Glutamatergic neuron (in vitro differentiated cells): ENCODE measurements around the gene GAP43. TPM values are rescaled to one million over a fixed set of nuclear protein-coding genes. Genes with fewer than 3 reads are reported as not detected.
A peak's percentile ranks its signal among the peaks of the same experiment; 100 is the strongest.

Source experiments
- DNase-seq: peaks from one replicate; pipeline ENCODE4 v3.0.0; 2022
- H3K27ac Mint-ChIP-seq: one replicate; pipeline ENCODE4 v1.8.0; 2020; ENCODE audit warnings: mild to moderate bottlenecking, mixed read lengths, inconsistent platforms; ENCODE audit not compliant: unreplicated experiment
- H3K27me3 Mint-ChIP-seq: one replicate; pipeline ENCODE4 v1.8.0; 2020; ENCODE audit warnings: mild to moderate bottlenecking, moderate library complexity, mixed read lengths, inconsistent platforms; ENCODE audit not compliant: unreplicated experiment
- H3K36me3 Mint-ChIP-seq: one replicate; pipeline ENCODE4 v1.8.0; 2020; ENCODE audit warnings: mild to moderate bottlenecking, mixed read lengths, inconsistent platforms; ENCODE audit not compliant: unreplicated experiment
- H3K4me1 Mint-ChIP-seq: one replicate; pipeline ENCODE4 v1.8.0; 2020; ENCODE audit warnings: mild to moderate bottlenecking, low read depth, mixed read lengths, inconsistent platforms; ENCODE audit not compliant: unreplicated experiment
- H3K4me3 Mint-ChIP-seq: one replicate; pipeline ENCODE4 v1.8.0; 2020; ENCODE audit warnings: mild to moderate bottlenecking, mixed read lengths, inconsistent platforms; ENCODE audit not compliant: unreplicated experiment
- H3K9me3 Mint-ChIP-seq: one replicate; pipeline ENCODE4 v1.8.0; 2020; ENCODE audit warnings: mild to moderate bottlenecking, moderate library complexity, mixed read lengths, inconsistent platforms; ENCODE audit not compliant: unreplicated experiment
- total RNA-seq: library from RNA; stranded (reverse); fragmentation: NEBNext Ultra II Directional; extraction: Animal tissue kit (Norgen Biotek cat#: 25700); gene quantifications from one replicate; pipeline ENCODE4 v1.2.1, GENCODE V29; 2021; ENCODE audit not compliant: unreplicated experiment
- TF ChIP-seq, protein P1 (sequence below): fragments of 200-600 bp; sonication (generic); IDR thresholded peaks from one replicate; pipeline ENCODE4 v1.5.0; 2021; ENCODE audit not compliant: partially characterized antibody, unreplicated experiment

GAP43 gene
- total RNA-seq, 1 donor from 2014 or later: 684 TPM

DNA sequence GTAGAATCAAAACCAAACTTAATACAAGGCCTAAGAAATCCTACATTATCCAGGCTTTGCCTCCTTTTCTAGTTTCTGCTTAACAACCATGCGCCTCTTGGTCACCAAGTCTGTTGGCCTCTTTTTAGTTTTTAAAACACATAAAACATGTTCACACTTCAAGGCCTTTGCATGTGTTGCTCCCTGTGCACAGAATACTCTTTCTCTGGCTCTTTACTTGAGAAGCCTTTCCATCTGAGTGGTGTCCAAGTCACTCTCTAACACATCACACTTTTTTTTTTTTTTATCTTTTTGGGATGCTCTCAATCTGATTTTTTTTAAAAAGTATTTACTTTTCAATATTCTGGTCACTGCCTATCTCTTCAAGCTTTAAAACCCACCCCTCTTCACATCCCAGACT lies 14.9 kb downstream of the GAP43 start:
- Mint-ChIP-seq H3K27me3 (no peaks in the 10 kb centered on the region), H3K4me3 (peak overlapping the region; percentile 26), H3K27ac (peak overlapping the region; percentile 24), H3K4me1 (peaks cover 39% of the 10 kb centered on the region), H3K36me3 (peaks cover 11% of the 10 kb centered on the region), H3K9me3 (peaks cover 2% of the 10 kb centered on the region)
- TF ChIP-seq, protein P1, sequence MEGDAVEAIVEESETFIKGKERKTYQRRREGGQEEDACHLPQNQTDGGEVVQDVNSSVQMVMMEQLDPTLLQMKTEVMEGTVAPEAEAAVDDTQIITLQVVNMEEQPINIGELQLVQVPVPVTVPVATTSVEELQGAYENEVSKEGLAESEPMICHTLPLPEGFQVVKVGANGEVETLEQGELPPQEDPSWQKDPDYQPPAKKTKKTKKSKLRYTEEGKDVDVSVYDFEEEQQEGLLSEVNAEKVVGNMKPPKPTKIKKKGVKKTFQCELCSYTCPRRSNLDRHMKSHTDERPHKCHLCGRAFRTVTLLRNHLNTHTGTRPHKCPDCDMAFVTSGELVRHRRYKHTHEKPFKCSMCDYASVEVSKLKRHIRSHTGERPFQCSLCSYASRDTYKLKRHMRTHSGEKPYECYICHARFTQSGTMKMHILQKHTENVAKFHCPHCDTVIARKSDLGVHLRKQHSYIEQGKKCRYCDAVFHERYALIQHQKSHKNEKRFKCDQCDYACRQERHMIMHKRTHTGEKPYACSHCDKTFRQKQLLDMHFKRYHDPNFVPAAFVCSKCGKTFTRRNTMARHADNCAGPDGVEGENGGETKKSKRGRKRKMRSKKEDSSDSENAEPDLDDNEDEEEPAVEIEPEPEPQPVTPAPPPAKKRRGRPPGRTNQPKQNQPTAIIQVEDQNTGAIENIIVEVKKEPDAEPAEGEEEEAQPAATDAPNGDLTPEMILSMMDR: no peak
- DNase-seq: no peak

DNA sequence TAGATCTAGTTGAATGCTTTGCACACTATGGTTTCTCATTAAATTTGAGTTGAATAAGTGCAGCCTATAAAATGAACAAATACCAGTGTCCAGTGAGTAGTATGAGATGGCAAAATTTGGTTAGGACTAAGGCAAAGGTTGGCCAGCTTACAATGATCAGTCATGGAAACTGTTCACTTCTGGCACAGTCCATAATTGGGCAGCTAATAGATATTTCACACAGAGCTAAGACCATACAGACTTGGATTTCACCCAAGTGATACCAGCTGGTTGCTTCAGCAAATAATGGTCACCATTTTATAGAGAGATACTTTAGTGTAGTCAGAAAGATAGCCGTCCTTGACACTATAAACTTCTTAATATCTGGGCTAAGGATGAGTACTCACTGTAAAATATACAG lies 15.7 kb downstream of the GAP43 start:
- H3K9me3 Mint-ChIP-seq: peaks cover 2% of the 10 kb centered on the region
- no peak overlapping the region for H3K27ac Mint-ChIP-seq
- TF ChIP-seq, protein P1: no peak
- no peaks in the 10 kb centered on the region for H3K27me3 Mint-ChIP-seq
- peaks cover 17% of the 10 kb centered on the region for H3K36me3 Mint-ChIP-seq
- DNase-seq: no peak
- peaks cover 38% of the 10 kb centered on the region for H3K4me1 Mint-ChIP-seq
- no peak overlapping the region for H3K4me3 Mint-ChIP-seq

DNA sequence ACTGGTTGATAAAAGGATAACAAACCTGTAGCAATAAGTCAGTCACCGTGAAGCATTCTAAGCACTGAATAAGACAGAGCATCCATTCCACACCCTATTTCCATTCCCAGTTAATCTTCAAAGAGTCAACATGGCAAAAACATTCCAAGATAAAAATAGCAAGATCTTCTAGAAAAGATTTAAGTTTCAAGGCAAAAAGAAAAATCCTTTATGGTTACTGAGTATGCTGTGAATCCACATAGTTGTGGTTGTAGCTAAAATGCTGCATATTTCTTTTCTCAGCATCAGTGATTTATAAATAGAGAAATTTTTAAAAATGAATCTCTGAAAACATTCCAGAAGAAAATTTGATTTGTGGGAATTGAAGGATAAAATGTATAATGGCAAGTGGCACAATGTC lies 21.1 kb downstream of the GAP43 start:
- TF ChIP-seq, protein P1: no peak
- H3K4me3 Mint-ChIP-seq: no peak overlapping the region

DNA sequence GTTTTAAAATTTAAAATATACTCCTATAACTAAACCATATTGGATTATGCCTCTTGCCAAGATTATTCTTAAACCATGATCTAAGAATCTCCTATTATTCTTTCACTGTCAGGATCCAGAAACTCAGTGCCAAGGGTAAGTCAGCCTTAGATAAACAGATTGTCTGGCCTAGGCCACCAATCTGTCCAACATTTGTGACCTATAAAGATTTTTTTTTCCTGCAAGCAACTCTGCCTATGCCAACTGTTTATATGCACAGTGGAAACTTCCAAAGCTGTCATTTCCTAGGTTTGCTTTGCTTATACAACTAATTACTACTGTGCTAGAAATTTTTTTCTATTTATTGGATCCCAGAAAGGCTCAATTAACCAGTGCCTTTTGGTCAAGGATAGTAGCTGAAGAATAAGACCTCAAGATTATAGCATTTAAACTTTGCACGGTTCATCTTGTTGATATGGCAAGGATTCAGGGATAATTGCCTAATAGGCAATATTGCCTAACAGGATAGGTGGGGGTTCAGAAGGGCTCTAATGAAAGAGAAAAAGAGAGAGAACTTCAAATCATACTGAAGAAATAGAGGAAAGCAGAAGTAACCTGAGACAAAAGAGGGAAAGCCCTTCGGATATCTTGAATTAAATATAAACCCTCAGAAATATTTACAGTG lies 22.8 kb downstream of the GAP43 start:
- H3K27me3 Mint-ChIP-seq: peaks cover 8% of the 10 kb centered on the region
- no peak for DNase-seq
- peaks cover 20% of the 10 kb centered on the region for H3K36me3 Mint-ChIP-seq
- no peak overlapping the region for H3K27ac Mint-ChIP-seq
- TF ChIP-seq, protein P1: no peak
- H3K4me1 Mint-ChIP-seq: peaks cover 28% of the 10 kb centered on the region
- peaks cover 8% of the 10 kb centered on the region for H3K9me3 Mint-ChIP-seq
- no peak overlapping the region for H3K4me3 Mint-ChIP-seq

More for the DNA sequence above, 21.1 kb downstream of the GAP43 start:
- no peak for DNase-seq
- Mint-ChIP-seq H3K4me1 (peaks cover 36% of the 10 kb centered on the region), H3K9me3 (peaks cover 7% of the 10 kb centered on the region), H3K27ac (no peak overlapping the region), H3K27me3 (peaks cover 4% of the 10 kb centered on the region), H3K36me3 (peaks cover 19% of the 10 kb centered on the region)

DNA sequence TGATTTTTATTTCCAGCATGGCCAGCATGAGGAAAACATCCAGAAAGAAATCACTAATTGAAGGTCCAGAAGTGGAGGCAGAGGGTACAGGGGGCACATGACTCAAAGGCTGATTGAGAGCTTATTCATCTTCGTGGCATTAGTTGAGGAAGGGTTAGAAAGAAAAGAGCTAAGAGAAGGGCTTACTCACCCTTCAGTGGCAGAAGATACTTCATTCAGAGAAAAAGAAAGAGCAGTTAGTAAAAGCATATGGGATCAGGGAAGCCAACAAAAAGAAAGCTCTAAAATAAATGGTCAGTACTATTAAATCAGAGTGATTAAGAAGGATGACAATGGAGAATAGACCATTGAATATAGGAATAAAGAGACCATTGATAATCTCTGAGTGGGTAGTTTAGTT lies 25.2 kb downstream of the GAP43 start:
- DNase-seq: no peak
- peaks cover 16% of the 10 kb centered on the region for H3K36me3 Mint-ChIP-seq
- H3K27ac Mint-ChIP-seq: no peak overlapping the region
- peaks cover 26% of the 10 kb centered on the region for H3K4me1 Mint-ChIP-seq
- H3K4me3 Mint-ChIP-seq: no peak overlapping the region
- H3K9me3 Mint-ChIP-seq: peaks cover 8% of the 10 kb centered on the region
- H3K27me3 Mint-ChIP-seq: peaks cover 8% of the 10 kb centered on the region
- TF ChIP-seq, protein P1: no peak
